ENCODE results near the gene SFSWAP.

DNA sequence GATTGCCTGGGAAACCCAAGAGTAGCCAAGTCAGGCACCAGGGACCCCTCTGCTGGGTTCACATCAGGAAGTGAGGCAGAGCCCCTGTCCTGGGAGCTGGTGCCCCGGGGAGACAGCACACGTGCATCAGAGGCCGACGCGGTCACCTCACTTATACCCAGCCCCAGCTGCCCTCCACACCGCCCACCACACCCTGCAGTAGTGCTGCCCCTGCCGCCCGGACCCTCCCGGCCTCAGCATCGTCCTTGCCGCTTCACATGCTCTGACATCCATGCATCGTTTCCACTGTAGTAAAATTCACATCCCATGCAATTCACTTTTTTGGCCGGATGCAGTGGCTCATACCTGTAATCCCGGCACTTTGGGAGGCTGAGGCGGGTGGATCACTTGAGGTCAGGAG lies 131.3 kb downstream of the SFSWAP start:
- TF ChIP-seq CTCF (IDR thresholded peaks at IDR 0.05), result no peak
- no peak for TF ChIP-seq EP300 (IDR thresholded peaks at IDR 0.05; ENCODE audit: low read depth)
- TF ChIP-seq POLR2A (IDR thresholded peaks at IDR 0.05), result no peak

Data from transverse colon (tissue), 3 donors.